Sigmoid colon (tissue), 7 donors: Measurements from ENCODE around the gene CCDC152. TPM values are rescaled to one million over a fixed set of nuclear protein-coding genes. Genes with fewer than 3 reads are reported as not detected.

Experiments
- DNase-seq: peaks from one replicate; pipeline ENCODE4 v3.0.0-alpha.2; 2019
- H3K27ac ChIP-seq, 4 donors: fragments of 200-600 bp; sonication (generic); one replicate each; pipeline ENCODE4 v1.5.1; 2016 to 2019; ENCODE audit warnings: mild to moderate bottlenecking in 1 of 4
- H3K27me3 ChIP-seq, 3 donors: fragments of 200-600 bp; sonication (generic); one replicate each; pipeline ENCODE4 v1.5.1; 2019; ENCODE audit warnings: mild to moderate bottlenecking in 1 of 3
- H3K36me3 ChIP-seq, 4 donors: fragments of 200-600 bp; sonication (generic); one replicate each; pipeline ENCODE4 v1.5.1; 2016 to 2019
- H3K4me1 ChIP-seq, 4 donors: fragments of 200-600 bp; sonication (generic); one replicate each; pipeline ENCODE4 v1.5.1; 2017 to 2019
- H3K4me3 ChIP-seq, 4 donors: fragments of 200-600 bp; sonication (generic); one replicate each; pipeline ENCODE4 v1.5.1; 2017 to 2019; ENCODE audit warnings: mild to moderate bottlenecking in 2 of 4, moderate library complexity in 1 of 4
- H3K9me3 ChIP-seq, 4 donors: fragments of 200-600 bp in 3 of 4; sonication (generic) in 3 of 4; one replicate each; pipeline versions ENCODE4 v1.5.1 to v1.6.1; 2013 to 2019
- CTCF ChIP-seq, 4 experiments: fragments of 450-650 bp in 3 of 4; fragments of 200-600 bp in 1 of 4; IDR thresholded peaks; one replicate each; pipeline ENCODE4 v1.5.1; 2016 to 2019; ENCODE audit warnings: antibody characterized with exemption in 4 of 4, mild to moderate bottlenecking in 3 of 4, moderate library complexity in 2 of 4
- EP300 ChIP-seq, 4 donors: sonication (generic); formaldehyde crosslinking; IDR thresholded peaks; one replicate each; pipeline ENCODE4 v1.6.1; 2017; ENCODE audit warnings: antibody characterized with exemption in 4 of 4
- POLR2A ChIP-seq, 2 donors: fragments of 450-650 bp; IDR thresholded peaks; one replicate each; pipeline ENCODE4 v1.6.1; 2016; ENCODE audit warnings: antibody characterized with exemption in 2 of 2, mild to moderate bottlenecking in 2 of 2, moderate library complexity in 2 of 2
- POLR2AphosphoS5 ChIP-seq, 4 donors: sonication (generic); formaldehyde crosslinking; IDR thresholded peaks; one replicate each; pipeline ENCODE4 v1.6.1; 2017; ENCODE audit warnings: antibody characterized with exemption in 4 of 4
- WGBS, 2 donors: extraction: QIAGEN DNeasy Blood & Tissue Kit; methylation state at CpG; one replicate each; pipeline ENCODE4 v1.1.7; 2013; 5-methylcytosine and 5-hydroxymethylcytosine counted together
- intact Hi-C: fragments of 100-400 bp; cut with DNase I; formaldehyde crosslinking; loops from one replicate; pipeline ENCODE4 v1.15.1; 2023
- polyA plus RNA-seq, 3 donors: library from polyadenylated mRNA; stranded (reverse); fragments of 200-250 nt; gene quantifications; one replicate each; pipeline ENCODE4 v1.2.3, GENCODE V29; 2013
- total RNA-seq, 4 donors: library from RNA; depleted of rRNA; stranded (reverse); fragments of >200 nt; gene quantifications; one replicate each; pipeline ENCODE4 v1.1.0, GENCODE V29; 2016
- donor health status: healthy with polysubstance abuse.
- donor health status: Bipolar disorder and iron deficiency.
- donor health status: healthy.

The CCDC152 gene
- total and polyA plus RNA-seq, 7 donors, result 0.41 to 3.2 (median 1.5) TPM; not detected in 1

DNA sequence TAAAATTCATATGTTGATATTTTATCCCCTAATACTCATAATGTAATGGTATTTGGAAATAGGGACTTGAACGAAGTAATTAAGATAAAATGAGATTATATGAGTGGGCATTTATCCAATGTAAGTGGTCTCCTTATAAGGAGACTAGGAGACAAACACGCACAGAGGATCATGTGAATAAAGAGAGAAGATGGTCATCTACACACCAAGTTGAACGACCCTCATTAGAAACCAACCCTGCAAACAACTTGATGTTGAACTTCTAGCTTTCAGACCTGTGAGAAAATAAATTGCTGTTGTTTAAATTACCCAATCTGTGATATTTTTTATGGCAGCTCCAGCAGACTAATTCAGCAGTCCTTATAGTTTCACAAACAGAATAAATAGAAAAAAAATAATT is 82.6 kb downstream of the CCDC152 start:
- intact Hi-C loops, result no loop called here
- peaks cover 0 to 23% (median 5%) of the 10 kb centered on the region in 4 donors for H3K4me1 ChIP-seq
- H3K27me3 ChIP-seq, result no peaks in the 10 kb centered on the region
- no peaks in the 10 kb centered on the region for H3K9me3 ChIP-seq
- no peak for TF ChIP-seq CTCF (IDR thresholded peaks at IDR 0.05)
- no peak for TF ChIP-seq POLR2A (IDR thresholded peaks at IDR 0.05)
- TF ChIP-seq EP300 (IDR thresholded peaks at IDR 0.05), result no peak
- TF ChIP-seq POLR2AphosphoS5 (IDR thresholded peaks at IDR 0.05), result no peak
- 76 to 78% methylated on average over 3 of the region's 3 CpGs for WGBS, 2 donors
- no peaks in the 10 kb centered on the region for H3K36me3 ChIP-seq
- no peak for DNase-seq
- H3K4me3 ChIP-seq, result no peak overlapping the region
- H3K27ac ChIP-seq, result no peak overlapping the region

DNA sequence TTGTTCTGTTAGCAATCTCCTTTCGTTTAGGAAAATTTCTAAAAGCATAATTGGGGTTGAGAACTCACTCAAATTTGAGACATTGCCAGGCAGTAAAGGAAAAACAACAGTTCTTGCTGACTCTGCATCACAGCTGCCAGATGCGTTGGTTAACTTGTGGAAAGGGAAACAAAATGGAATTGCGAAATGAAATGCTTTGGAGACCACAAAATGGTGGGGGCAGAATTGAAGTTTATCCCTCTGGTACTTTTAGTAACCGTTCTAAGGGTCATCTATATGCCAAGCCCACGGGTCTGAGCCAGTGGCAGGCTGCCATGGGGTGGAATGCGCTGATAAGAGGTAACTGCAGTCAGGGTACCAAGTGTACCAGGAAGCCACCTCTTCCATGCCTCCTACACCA is 83.7 kb downstream of the CCDC152 start:
- TF ChIP-seq POLR2A (IDR thresholded peaks at IDR 0.05) (no peak), EP300 (IDR thresholded peaks at IDR 0.05) (peak in 1 of 4 donors; percentile 3), CTCF (IDR thresholded peaks at IDR 0.05) (no peak), POLR2AphosphoS5 (IDR thresholded peaks at IDR 0.05) (peak in 3 of 4 donors; percentile 29 to 43 (median 36))
- WGBS, 2 donors, result 42 to 45% methylated on average over 6 of the region's 6 CpGs
- H3K9me3 ChIP-seq, result no peaks in the 10 kb centered on the region
- H3K27me3 ChIP-seq, result no peaks in the 10 kb centered on the region
- peaks cover 0 to 23% (median 5%) of the 10 kb centered on the region in 4 donors for H3K4me1 ChIP-seq
- no peak overlapping the region for H3K4me3 ChIP-seq
- H3K36me3 ChIP-seq, result no peaks in the 10 kb centered on the region
- DNase-seq, result peak; percentile 81
- peak overlapping the region; percentile 19 to 64 (median 36) for H3K27ac ChIP-seq
- intact Hi-C loops, result no loop called here

DNA sequence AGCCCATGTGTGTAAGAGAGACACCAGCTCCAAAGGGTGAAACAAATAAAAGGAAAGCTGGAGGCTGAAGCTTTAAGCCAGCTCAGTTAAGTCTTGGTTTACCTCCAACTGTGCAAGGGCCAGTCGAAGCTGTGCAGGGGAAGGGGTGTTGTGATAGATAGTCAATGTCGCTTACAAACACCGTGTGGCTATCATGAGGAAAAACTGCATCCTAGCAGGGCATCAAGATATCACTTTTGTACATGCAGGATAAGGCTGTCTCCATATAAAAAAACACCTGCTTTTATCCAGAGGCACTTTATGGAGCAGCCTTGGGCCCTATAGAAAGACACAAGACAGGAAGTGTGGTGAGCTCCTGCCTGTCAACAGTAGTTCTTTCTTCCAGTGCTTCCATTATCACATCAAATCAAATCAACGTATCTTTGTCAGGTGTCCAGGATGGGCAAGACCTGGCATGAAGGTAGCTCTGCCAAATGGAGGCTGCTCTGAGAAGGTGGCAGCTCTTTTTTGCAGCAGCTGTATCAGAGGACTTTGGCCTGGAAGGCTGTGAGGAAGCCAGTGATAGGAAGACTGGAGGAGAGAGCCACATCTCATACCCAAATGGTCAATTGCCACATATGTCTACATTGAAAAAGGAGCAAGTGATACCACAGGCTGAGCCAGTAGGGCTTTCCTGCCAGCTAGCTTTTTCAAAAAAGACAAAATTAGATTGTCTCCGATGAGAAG is 84.4 kb downstream of the CCDC152 start:
- WGBS, 2 donors, result 77 to 85% methylated on average over 5 of the region's 5 CpGs
- Histone ChIP-seq H3K27me3 (no peaks in the 10 kb centered on the region), H3K4me1 (peaks cover 0 to 23% (median 5%) of the 10 kb centered on the region in 4 donors), H3K27ac (peak overlapping the region; percentile 19 to 64 (median 36)), H3K9me3 (no peaks in the 10 kb centered on the region), H3K36me3 (no peaks in the 10 kb centered on the region), H3K4me3 (no peak overlapping the region)
- TF ChIP-seq POLR2AphosphoS5 (IDR thresholded peaks at IDR 0.05), result no peak
- no peak for TF ChIP-seq POLR2A (IDR thresholded peaks at IDR 0.05)
- no peak for TF ChIP-seq CTCF (IDR thresholded peaks at IDR 0.05)
- TF ChIP-seq EP300 (IDR thresholded peaks at IDR 0.05), result no peak
- no peak for DNase-seq
- intact Hi-C loops, result no loop called here

DNA sequence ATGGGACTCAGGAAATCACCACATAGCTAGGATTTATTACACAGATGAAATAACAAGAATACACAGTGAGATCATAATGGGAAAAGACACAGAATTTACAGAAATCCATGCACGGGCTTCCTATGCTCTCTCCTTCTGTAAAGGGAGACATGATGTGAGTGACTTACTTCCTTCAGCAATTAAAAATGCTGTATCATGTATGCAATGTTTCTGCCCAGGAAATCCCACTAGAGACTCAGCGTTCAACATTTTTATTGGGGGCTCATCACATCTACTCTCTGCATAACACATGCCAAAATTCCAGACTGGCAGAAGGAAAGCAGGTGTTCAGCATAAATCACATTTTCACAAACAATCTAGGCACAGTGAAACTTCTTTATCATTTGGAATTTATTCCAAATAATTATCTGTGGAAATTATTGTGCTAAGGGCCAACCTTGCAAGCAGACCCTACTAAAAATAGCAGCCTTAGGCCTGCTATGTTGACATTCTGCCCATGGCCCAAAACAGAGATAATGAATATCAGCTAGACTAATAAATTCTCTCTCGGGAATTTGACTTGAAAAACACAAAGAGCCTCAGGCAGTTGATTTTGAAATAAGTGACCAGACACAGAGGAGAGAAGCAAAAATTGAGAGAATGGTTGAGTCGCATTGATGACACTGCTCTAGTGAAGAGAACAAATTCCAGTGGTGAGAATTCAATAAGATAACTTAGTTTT is 86.5 kb downstream of the CCDC152 start:
- no peak for TF ChIP-seq POLR2A (IDR thresholded peaks at IDR 0.05)
- TF ChIP-seq EP300 (IDR thresholded peaks at IDR 0.05), result no peak
- no peak for TF ChIP-seq POLR2AphosphoS5 (IDR thresholded peaks at IDR 0.05)
- TF ChIP-seq CTCF (IDR thresholded peaks at IDR 0.05), result no peak
- Histone ChIP-seq H3K36me3 (no peaks in the 10 kb centered on the region), H3K27me3 (no peaks in the 10 kb centered on the region), H3K27ac (peak overlapping the region in 2 of 4 donors; percentile 10), H3K4me3 (no peak overlapping the region), H3K4me1 (peaks cover 0 to 23% (median 5%) of the 10 kb centered on the region in 4 donors), H3K9me3 (no peaks in the 10 kb centered on the region)
- 77 to 82% methylated on average over 4 of the region's 4 CpGs for WGBS, 2 donors
- no peak for DNase-seq
- intact Hi-C loops, result no loop called here
